ENCODE results near the gene STX19. TPM values are rescaled to one million over a fixed set of nuclear protein-coding genes. Genes with fewer than 3 reads are reported as not detected.

Gene STX19
- total and polyA plus RNA-seq, 2 of the 13 experiments (the other 11 are each of a cell fraction or from before 2014, with no cell fraction given), result not detected

DNA sequence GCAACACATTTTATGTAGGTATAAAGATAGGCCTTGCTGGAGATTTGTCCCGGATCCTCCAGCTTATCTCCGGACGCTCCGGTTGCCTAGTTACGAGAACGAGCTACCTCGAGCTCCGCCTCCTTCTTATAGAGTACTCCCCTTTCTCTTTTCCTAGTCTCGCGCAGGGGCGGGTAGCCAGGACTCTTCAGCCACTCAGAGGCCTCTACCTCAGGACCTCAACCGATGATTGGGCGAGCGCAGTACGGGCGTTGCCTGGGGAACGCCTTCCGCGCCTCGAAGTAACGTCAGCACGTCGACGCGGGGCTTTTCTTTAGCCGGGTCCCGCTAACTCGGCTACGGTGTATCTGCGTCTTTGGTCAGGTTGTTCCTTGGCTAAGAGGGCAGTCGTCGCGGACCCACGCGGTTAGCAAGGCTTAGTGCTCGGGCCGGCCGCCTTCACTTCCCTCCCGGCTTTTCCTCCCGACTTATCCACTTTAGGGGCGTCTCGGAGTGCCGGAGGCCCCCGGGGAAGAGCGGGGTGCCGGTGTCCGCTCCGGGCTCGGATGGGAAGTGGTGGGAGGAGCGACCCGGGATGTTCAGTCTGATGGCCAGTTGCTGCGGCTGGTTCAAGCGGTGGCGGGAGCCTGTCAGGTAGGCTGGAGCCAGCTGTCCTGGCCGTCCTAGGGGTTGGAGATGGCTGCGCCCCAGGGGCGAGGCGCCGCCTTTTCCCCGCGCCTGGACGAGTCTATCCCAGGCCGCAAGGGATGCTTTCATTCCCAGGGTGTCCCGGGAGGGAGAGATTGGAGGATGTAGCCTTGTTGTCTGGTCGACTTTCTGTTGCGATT is 48.3 kb downstream of the STX19 start, which contains the start of gene ARL13B (continued):
- no peak for TF ChIP-seq ZNF367 (CRISPR knock-in tag; IDR thresholded peaks at IDR 0.05; ENCODE audit: borderline replicate concordance)
- no peak for TF ChIP-seq CREBL2 (CRISPR knock-in tag; IDR thresholded peaks at IDR 0.05; ENCODE audit: borderline replicate concordance)
- no peak for TF ChIP-seq REPIN1 (CRISPR knock-in tag; IDR thresholded peaks at IDR 0.05; ENCODE audit: borderline replicate concordance, low read depth)
- TF ChIP-seq MBNL3 (CRISPR knock-in tag; conservative IDR thresholded peaks at IDR 0.05), result no peak
- no peak for TF ChIP-seq PTBP1 (IDR thresholded peaks at IDR 0.05; ENCODE audit: low read depth, low read length, poor library complexity, severe bottlenecking)
- no peak; the same call in 1 of the 2 replicates for TF ChIP-seq ZNF235 (CRISPR knock-in tag; IDR thresholded peaks at IDR 0.05; ENCODE audit: borderline replicate concordance)
- TF ChIP-seq ZNF598 (CRISPR knock-in tag; IDR thresholded peaks at IDR 0.05; ENCODE audit: borderline replicate concordance), result peak; percentile 51; the same call in 1 of the 2 replicates
- TF ChIP-seq RARA (CRISPR knock-in tag; IDR thresholded peaks at IDR 0.05), result 0 out of 2 replicates have a peak, but pooled peaks have one; percentile 5
- TF ChIP-seq ZNF776 (CRISPR knock-in tag; IDR thresholded peaks at IDR 0.05), result 0 out of 2 replicates have a peak, but pooled peaks have one; percentile 46
- no peak for TF ChIP-seq ZBTB38 (CRISPR knock-in tag; IDR thresholded peaks at IDR 0.05)
- no peak for TF ChIP-seq GLI4 (CRISPR knock-in tag; IDR thresholded peaks at IDR 0.05; ENCODE audit: borderline replicate concordance)
- TF ChIP-seq, protein P1, sequence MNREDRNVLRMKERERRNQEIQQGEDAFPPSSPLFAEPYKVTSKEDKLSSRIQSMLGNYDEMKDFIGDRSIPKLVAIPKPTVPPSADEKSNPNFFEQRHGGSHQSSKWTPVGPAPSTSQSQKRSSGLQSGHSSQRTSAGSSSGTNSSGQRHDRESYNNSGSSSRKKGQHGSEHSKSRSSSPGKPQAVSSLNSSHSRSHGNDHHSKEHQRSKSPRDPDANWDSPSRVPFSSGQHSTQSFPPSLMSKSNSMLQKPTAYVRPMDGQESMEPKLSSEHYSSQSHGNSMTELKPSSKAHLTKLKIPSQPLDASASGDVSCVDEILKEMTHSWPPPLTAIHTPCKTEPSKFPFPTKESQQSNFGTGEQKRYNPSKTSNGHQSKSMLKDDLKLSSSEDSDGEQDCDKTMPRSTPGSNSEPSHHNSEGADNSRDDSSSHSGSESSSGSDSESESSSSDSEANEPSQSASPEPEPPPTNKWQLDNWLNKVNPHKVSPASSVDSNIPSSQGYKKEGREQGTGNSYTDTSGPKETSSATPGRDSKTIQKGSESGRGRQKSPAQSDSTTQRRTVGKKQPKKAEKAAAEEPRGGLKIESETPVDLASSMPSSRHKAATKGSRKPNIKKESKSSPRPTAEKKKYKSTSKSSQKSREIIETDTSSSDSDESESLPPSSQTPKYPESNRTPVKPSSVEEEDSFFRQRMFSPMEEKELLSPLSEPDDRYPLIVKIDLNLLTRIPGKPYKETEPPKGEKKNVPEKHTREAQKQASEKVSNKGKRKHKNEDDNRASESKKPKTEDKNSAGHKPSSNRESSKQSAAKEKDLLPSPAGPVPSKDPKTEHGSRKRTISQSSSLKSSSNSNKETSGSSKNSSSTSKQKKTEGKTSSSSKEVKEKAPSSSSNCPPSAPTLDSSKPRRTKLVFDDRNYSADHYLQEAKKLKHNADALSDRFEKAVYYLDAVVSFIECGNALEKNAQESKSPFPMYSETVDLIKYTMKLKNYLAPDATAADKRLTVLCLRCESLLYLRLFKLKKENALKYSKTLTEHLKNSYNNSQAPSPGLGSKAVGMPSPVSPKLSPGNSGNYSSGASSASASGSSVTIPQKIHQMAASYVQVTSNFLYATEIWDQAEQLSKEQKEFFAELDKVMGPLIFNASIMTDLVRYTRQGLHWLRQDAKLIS (CRISPR knock-in tag; IDR thresholded peaks at IDR 0.05), result no peak
- no peak for TF ChIP-seq DNMT3B (CRISPR knock-in tag; conservative IDR thresholded peaks at IDR 0.05)
- peak; percentile 28; the same call in 1 of the 2 replicates for TF ChIP-seq PHF21A (CRISPR knock-in tag; IDR thresholded peaks at IDR 0.05)
- no peak for TF ChIP-seq ZNF446 (CRISPR knock-in tag; IDR thresholded peaks at IDR 0.05)
- TF ChIP-seq ZNF800 (CRISPR knock-in tag; IDR thresholded peaks at IDR 0.05), result no peak
- no peak for TF ChIP-seq ARNTL (CRISPR knock-in tag; IDR thresholded peaks at IDR 0.05)
- TF ChIP-seq, protein P2, sequence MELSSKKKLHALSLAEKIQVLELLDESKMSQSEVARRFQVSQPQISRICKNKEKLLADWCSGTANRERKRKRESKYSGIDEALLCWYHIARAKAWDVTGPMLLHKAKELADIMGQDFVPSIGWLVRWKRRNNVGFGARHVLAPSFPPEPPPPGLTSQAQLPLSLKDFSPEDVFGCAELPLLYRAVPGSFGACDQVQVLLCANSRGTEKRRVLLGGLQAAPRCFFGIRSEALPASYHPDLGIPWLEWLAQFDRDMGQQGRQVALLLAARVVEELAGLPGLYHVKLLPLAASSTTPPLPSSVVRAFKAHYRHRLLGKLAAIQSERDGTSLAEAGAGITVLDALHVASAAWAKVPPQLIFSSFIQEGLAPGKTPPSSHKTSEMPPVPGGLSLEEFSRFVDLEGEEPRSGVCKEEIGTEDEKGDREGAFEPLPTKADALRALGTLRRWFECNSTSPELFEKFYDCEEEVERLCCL (CRISPR knock-in tag; IDR thresholded peaks at IDR 0.05; ENCODE audit: borderline replicate concordance), result no peak
- TF ChIP-seq ATF1 (CRISPR knock-in tag; IDR thresholded peaks at IDR 0.05), result peak; percentile 88
- TF ChIP-seq ZNF451 (CRISPR knock-in tag; IDR thresholded peaks at IDR 0.05), result no peak
- TF ChIP-seq ZNF333 (CRISPR knock-in tag; IDR thresholded peaks at IDR 0.05; ENCODE audit: borderline replicate concordance), result 0 out of 2 replicates have a peak, but pooled peaks have one; percentile 71
